ENCODE results near the gene PANK4. TPM values are rescaled to one million over a fixed set of nuclear protein-coding genes. Genes with fewer than 3 reads are reported as not detected.

Gene PANK4
- total RNA-seq, 4 donors from 2014 or later = 29.3 to 39.9 (median 38.0) TPM

DNA sequence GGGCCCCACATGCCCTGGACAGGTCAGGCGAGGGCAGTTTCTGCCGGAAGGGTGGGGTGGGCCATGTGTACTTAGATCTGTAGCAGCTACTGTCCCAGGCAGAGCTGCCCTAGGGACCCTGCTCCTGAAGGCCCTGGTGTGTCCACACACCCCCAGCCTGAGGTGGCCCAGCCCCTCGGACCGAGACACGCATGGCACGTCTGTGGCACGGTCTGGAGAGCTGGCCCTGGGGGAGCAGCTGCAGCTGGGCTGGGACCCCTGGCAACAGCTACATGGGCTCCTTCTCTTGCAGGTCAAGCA lies 24.6 kb downstream of the PANK4 start:
- intact Hi-C loops (cut with DNase I) = no loop called here
- TF ChIP-seq POLR2A (IDR thresholded peaks at IDR 0.05) (no peak), CTCF (IDR thresholded peaks at IDR 0.05) (no peak)
- no peak overlapping the region for H3K27ac ChIP-seq
- 63% methylated on average over 2 of the region's 7 CpGs; no CpG with 5 or more reads in 1 of the 2 donors for WGBS, 2 donors
- no peaks in the 10 kb centered on the region for H3K36me3 ChIP-seq
- no peaks in the 10 kb centered on the region for H3K9me3 ChIP-seq
- H3K27me3 ChIP-seq = no peaks in the 10 kb centered on the region
- DNase-seq = no peak
- no peak overlapping the region for H3K4me3 ChIP-seq (replicated peaks in 1 of 3)
- H3K4me1 ChIP-seq = no peaks in the 10 kb centered on the region

DNA sequence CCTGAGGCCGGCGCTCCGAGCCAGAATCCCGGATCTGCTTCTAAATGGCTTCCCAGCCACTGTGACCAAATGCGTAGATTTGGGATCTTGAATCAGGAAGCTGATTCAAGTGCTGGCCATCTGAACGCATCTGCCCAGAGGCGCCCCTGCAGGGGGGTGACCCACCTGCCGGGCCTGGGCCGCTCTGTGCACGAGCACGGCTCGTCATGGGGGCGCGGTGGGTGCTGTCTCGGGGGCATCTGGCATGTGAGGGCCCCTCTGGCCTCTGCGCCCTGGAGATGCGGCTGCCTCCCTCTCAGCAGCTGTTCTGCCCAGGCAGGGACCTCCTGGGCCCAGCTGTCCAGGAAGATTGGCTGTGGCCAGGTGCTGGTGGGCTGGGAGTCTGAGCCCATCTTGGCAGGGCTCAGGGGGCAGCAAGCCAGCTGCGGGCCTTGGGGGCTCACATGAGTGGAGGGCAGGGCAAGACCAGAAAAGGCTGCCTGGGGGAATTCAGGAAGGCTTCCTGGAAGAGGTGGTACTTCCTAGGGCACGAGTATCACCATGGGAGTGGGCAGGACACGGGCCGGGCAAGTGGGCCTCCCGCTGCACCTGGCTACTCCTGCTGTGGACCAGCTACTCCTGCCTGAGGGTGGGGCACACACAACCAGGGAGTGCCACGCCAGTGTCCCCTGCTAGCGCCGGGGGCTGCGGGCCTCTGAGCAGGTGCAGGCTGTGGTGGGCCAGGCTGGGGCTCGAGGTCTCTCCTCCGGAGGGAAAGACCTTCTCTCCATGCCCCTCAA lies 25.2 kb downstream of the PANK4 start:
- Histone ChIP-seq H3K4me1 (no peaks in the 10 kb centered on the region), H3K36me3 (no peaks in the 10 kb centered on the region), H3K27ac (no peak overlapping the region), H3K4me3 (replicated peaks in 1 of 3) (no peak overlapping the region), H3K27me3 (no peaks in the 10 kb centered on the region), H3K9me3 (no peaks in the 10 kb centered on the region)
- DNase-seq = no peak
- WGBS, 2 donors = 77 to 82% methylated on average over 3 to 12 of the region's 28 CpGs
- intact Hi-C loops (cut with DNase I) = no loop called here
- TF ChIP-seq CTCF (IDR thresholded peaks at IDR 0.05) = no peak
- no peak for TF ChIP-seq POLR2A (IDR thresholded peaks at IDR 0.05)

- H3K4me3 ChIP-seq (replicated peaks in 1 of 3) = no peak overlapping the region
- TF ChIP-seq CTCF (IDR thresholded peaks at IDR 0.05) (no peak), POLR2A (IDR thresholded peaks at IDR 0.05) (no peak)
- no peaks in the 10 kb centered on the region for H3K36me3 ChIP-seq
- 78 to 86% methylated on average over 12 to 15 of the region's 19 CpGs for WGBS, 2 donors
- H3K27ac ChIP-seq = no peak overlapping the region
- DNase-seq = no peak
- H3K4me1 ChIP-seq = no peaks in the 10 kb centered on the region
- H3K27me3 ChIP-seq = no peaks in the 10 kb centered on the region
- intact Hi-C loops (cut with DNase I) = no loop called here
- no peaks in the 10 kb centered on the region for H3K9me3 ChIP-seq
These were observed 26.3 kb downstream of the PANK4 start for GRCh38 chr1:2499986-2500596.

DNA sequence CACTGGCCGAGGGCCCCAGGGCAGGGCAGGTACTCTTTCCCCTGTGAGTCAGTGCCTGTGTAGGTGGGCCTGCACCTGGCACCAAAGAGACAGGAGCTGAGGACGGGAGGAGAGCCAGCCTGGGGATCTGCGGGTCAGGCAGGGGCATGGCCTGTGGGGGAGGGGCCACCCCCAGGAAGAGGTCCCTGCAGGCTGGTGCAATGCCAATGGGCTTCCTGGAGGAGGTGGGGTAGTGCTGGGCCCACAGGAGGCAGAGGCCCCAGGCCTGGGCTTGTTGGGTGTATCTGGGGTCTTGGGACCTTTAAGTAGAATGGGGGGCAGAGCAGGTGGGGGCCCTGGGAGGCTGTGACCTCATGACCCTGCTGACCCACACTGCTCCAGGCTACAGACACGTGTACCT lies 27.1 kb downstream of the PANK4 start:
- no peak for DNase-seq
- no peaks in the 10 kb centered on the region for H3K9me3 ChIP-seq
- no peaks in the 10 kb centered on the region for H3K4me1 ChIP-seq
- no peak for TF ChIP-seq POLR2A (IDR thresholded peaks at IDR 0.05)
- TF ChIP-seq CTCF (IDR thresholded peaks at IDR 0.05) = no peak
- H3K27me3 ChIP-seq = no peaks in the 10 kb centered on the region
- H3K4me3 ChIP-seq (replicated peaks in 1 of 3) = no peak overlapping the region
- no peaks in the 10 kb centered on the region for H3K36me3 ChIP-seq
- intact Hi-C loops (cut with DNase I) = no loop called here
- H3K27ac ChIP-seq = no peak overlapping the region
- 64 to 71% methylated on average over 3 of the region's 4 CpGs for WGBS, 2 donors

DNA sequence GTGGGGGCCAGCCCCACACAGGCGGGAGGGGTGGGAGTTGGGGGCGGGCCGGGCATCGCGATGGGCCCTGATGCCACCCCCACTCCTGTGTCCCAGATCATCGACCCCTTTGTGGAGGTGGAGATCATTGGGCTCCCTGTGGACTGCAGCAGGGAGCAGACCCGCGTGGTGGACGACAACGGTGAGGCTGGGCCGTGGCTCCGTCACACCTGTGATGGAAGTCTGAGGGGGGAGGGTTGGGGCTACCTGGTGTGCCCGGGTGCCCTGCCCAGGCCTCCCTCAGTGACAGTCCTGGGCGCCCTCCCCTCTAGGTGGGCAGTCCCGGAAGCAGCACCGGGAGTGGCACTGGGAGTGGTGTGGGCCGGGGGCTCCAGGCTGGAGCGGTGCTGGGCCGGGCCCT lies 27.7 kb downstream of the PANK4 start:
- H3K27me3 ChIP-seq = no peaks in the 10 kb centered on the region
- no peak for DNase-seq
- intact Hi-C loops (cut with DNase I) = no loop called here
- H3K9me3 ChIP-seq = no peaks in the 10 kb centered on the region
- no peaks in the 10 kb centered on the region for H3K36me3 ChIP-seq
- H3K4me1 ChIP-seq = no peaks in the 10 kb centered on the region
- no peak for TF ChIP-seq CTCF (IDR thresholded peaks at IDR 0.05)
- TF ChIP-seq POLR2A (IDR thresholded peaks at IDR 0.05) = no peak
- H3K4me3 ChIP-seq (replicated peaks in 1 of 3) = no peak overlapping the region
- WGBS, 2 donors = 60 to 85% methylated on average over 1 to 4 of the region's 19 CpGs
- H3K27ac ChIP-seq = no peak overlapping the region

Data from thyroid gland (tissue), 4 donors.